ENCODE results near the gene TMBIM6. TPM values are rescaled to one million over a fixed set of nuclear protein-coding genes. Genes with fewer than 3 reads are reported as not detected.

Gene TMBIM6
- total RNA-seq, 4 donors from 2014 or later, result 251 to 408 (median 329) TPM

- Histone ChIP-seq H3K4me1 (peaks cover 0 to 10% (median 0%) of the 10 kb centered on the region in 3 donors), H3K4me3 (no peak overlapping the region), H3K9me3 (no peaks in the 10 kb centered on the region), H3K27ac (peak overlapping the region in 1 of 4 donors; percentile 25), H3K27me3 (no peaks in the 10 kb centered on the region), H3K36me3 (peaks cover 0 to 97% of the 10 kb centered on the region in 2 donors)
- WGBS, 2 donors (ENCODE audit: low coverage in 1 of 2), result 91 to 100% methylated on average over 3 to 8 of the region's 17 CpGs
- peak; percentile 44 for ATAC-seq
- TF ChIP-seq POLR2AphosphoS5 (IDR thresholded peaks at IDR 0.05), result no peak
- TF ChIP-seq CTCF (IDR thresholded peaks at IDR 0.05), result no peak
- no peak for TF ChIP-seq EP300 (IDR thresholded peaks at IDR 0.05)
- TF ChIP-seq POLR2A (IDR thresholded peaks at IDR 0.05), result no peak
Measured at GRCh38 chr12:49801141-49802063, 60.0 kb downstream of the TMBIM6 start.

GRCh38 chr12:49803693-49804450 lies 62.5 kb downstream of the TMBIM6 start:
- ATAC-seq, result no peak
- peaks cover 0 to 79% of the 10 kb centered on the region in 2 donors for H3K36me3 ChIP-seq
- no peaks in the 10 kb centered on the region for H3K9me3 ChIP-seq
- H3K4me3 ChIP-seq, result no peak overlapping the region
- 90 to 95% methylated on average over 3 to 4 of the region's 12 CpGs for WGBS, 2 donors (ENCODE audit: low coverage in 1 of 2)
- TF ChIP-seq POLR2AphosphoS5 (IDR thresholded peaks at IDR 0.05), result no peak
- TF ChIP-seq CTCF (IDR thresholded peaks at IDR 0.05), result no peak
- peaks cover 0 to 30% (median 7%) of the 10 kb centered on the region in 3 donors for H3K4me1 ChIP-seq
- no peaks in the 10 kb centered on the region for H3K27me3 ChIP-seq
- H3K27ac ChIP-seq, result no peak overlapping the region

- Histone ChIP-seq H3K4me1 (peaks cover 0 to 40% (median 10%) of the 10 kb centered on the region in 3 donors), H3K27ac (no peak overlapping the region)
- 85 to 100% methylated on average over 3 to 8 of the region's 10 CpGs for WGBS, 2 donors (ENCODE audit: low coverage in 1 of 2)
Measured at GRCh38 chr12:49804821-49805220, 63.5 kb downstream of the TMBIM6 start.

GRCh38 chr12:49805409-49805808 lies 64.1 kb downstream of the TMBIM6 start:
- Histone ChIP-seq H3K4me3 (no peak overlapping the region), H3K4me1 (peaks cover 0 to 46% (median 12%) of the 10 kb centered on the region in 3 donors), H3K36me3 (peaks cover 0 to 63% of the 10 kb centered on the region in 2 donors), H3K9me3 (no peaks in the 10 kb centered on the region), H3K27me3 (no peaks in the 10 kb centered on the region), H3K27ac (no peak overlapping the region)
- 92 to 95% methylated on average over 2 to 3 of the region's 5 CpGs for WGBS, 2 donors (ENCODE audit: low coverage in 1 of 2)
- TF ChIP-seq EP300 (IDR thresholded peaks at IDR 0.05) (no peak), POLR2AphosphoS5 (IDR thresholded peaks at IDR 0.05) (no peak), POLR2A (IDR thresholded peaks at IDR 0.05) (no peak), CTCF (IDR thresholded peaks at IDR 0.05) (no peak)
- ATAC-seq, result no peak

More at GRCh38 chr12:49804821-49805220, 63.5 kb downstream of the TMBIM6 start:
- no peak for ATAC-seq
- Histone ChIP-seq H3K4me3 (no peak overlapping the region), H3K27me3 (no peaks in the 10 kb centered on the region), H3K36me3 (peaks cover 0 to 69% of the 10 kb centered on the region in 2 donors), H3K9me3 (no peaks in the 10 kb centered on the region)
- no peak for TF ChIP-seq EP300 (IDR thresholded peaks at IDR 0.05)
- TF ChIP-seq POLR2A (IDR thresholded peaks at IDR 0.05), result no peak
- TF ChIP-seq POLR2AphosphoS5 (IDR thresholded peaks at IDR 0.05), result no peak
- no peak for TF ChIP-seq CTCF (IDR thresholded peaks at IDR 0.05)
